Measurements from ENCODE around the gene ZNF280B. TPM values are rescaled to one million over a fixed set of nuclear protein-coding genes. Genes with fewer than 3 reads are reported as not detected.

The ZNF280B gene
- total RNA-seq, 1 experiment from 2014 or later: 3.9 TPM

GRCh38 chr22:22462813-22463567 lies 45.6 kb downstream of the ZNF280B start:
- Histone ChIP-seq H3K27me3 (replicated peaks; ENCODE audit: control insufficient read depth, insufficient read depth, low read length) (no peaks in the 10 kb centered on the region), H3K4me1 (no peaks in the 10 kb centered on the region), H3K36me3 (ENCODE audit: control insufficient read depth, insufficient read depth, low read length) (no peaks in the 10 kb centered on the region), H3K4me3 (ENCODE audit: low read depth, low read length) (no peak overlapping the region), H3K9me3 (peaks cover 30% of the 10 kb centered on the region)
- no peak overlapping the region for H3K27ac Mint-ChIP-seq (ENCODE audit: unreplicated experiment)
- peaks cover 2% of the 10 kb centered on the region for H3K27me3 Mint-ChIP-seq (ENCODE audit: insufficient read depth, unreplicated experiment)
- no peak for DNase-seq
- TF ChIP-seq CTCF (IDR thresholded peaks at IDR 0.05; ENCODE audit: insufficient read depth in 1 of 2, low read depth in 1 of 2, low read length in 1 of 2, severe bottlenecking in 1 of 2, unreplicated experiment in 1 of 2): no peak
- H3K9me3 Mint-ChIP-seq (ENCODE audit: unreplicated experiment): peaks cover 17% of the 10 kb centered on the region
- CTCF ChIA-PET: interaction anchor here (0.8 to 1.5 kb wide), 2 partner anchors 124 to 256 kb away, joined by 3 to 8 read pairs; no protein-coding TSS in a partner anchor
- no TSS peak for BruUV-seq (replicated peaks)
- H3K4me1 Mint-ChIP-seq (ENCODE audit: low read depth, unreplicated experiment): peaks cover 7% of the 10 kb centered on the region
- POLR2A ChIA-PET: no interaction called here
- intact Hi-C loops (cut with micrococcal nuclease; ENCODE audit: unreplicated experiment): loop anchor here (5.0 to 10.0 kb wide), 2 partner anchors 89 to 262 kb away; no protein-coding TSS in a partner anchor
- no peak overlapping the region for H3K4me3 Mint-ChIP-seq (ENCODE audit: unreplicated experiment)
- H3K36me3 Mint-ChIP-seq (ENCODE audit: insufficient read depth, unreplicated experiment): no peaks in the 10 kb centered on the region

DNA sequence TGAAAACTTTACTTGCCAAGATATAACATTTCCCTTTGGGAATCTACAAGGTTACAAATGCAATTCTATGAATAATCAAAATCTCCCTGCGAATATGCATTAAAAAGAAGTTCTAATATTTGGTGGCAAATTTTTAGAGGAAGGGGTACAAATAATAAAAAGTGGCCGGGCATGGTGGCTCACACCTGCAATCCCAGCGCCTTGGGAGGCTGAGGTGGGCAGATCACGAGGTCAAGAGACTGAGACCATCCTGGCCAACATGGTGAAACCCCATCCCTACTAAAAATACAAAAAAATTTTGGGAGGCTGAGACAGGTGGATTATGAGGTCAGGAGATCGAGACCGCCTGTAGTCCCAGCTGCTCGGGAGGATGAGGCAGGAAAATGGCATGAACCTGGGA lies 47.0 kb downstream of the ZNF280B start:
- Mint-ChIP-seq H3K4me1 (ENCODE audit: low read depth, unreplicated experiment) (peaks cover 7% of the 10 kb centered on the region), H3K27me3 (ENCODE audit: insufficient read depth, unreplicated experiment) (peaks cover 2% of the 10 kb centered on the region), H3K4me3 (ENCODE audit: unreplicated experiment) (no peak overlapping the region), H3K9me3 (ENCODE audit: unreplicated experiment) (peaks cover 17% of the 10 kb centered on the region), H3K36me3 (ENCODE audit: insufficient read depth, unreplicated experiment) (no peaks in the 10 kb centered on the region), H3K27ac (ENCODE audit: unreplicated experiment) (no peak overlapping the region)
- H3K36me3 ChIP-seq (ENCODE audit: control insufficient read depth, insufficient read depth, low read length): no peaks in the 10 kb centered on the region
- H3K9me3 ChIP-seq: peaks cover 25% of the 10 kb centered on the region
- H3K27me3 ChIP-seq (replicated peaks; ENCODE audit: control insufficient read depth, insufficient read depth, low read length): no peaks in the 10 kb centered on the region
- CTCF ChIA-PET: no interaction called here
- H3K4me3 ChIP-seq (ENCODE audit: low read depth, low read length): no peak overlapping the region
- BruUV-seq (replicated peaks): no TSS peak
- H3K4me1 ChIP-seq: no peaks in the 10 kb centered on the region
- intact Hi-C loops (cut with micrococcal nuclease; ENCODE audit: unreplicated experiment): loop anchor here (5.0 to 10.0 kb wide), 2 partner anchors 91 to 263 kb away; no protein-coding TSS in a partner anchor
- TF ChIP-seq CTCF (IDR thresholded peaks at IDR 0.05; ENCODE audit: insufficient read depth in 1 of 2, low read depth in 1 of 2, low read length in 1 of 2, severe bottlenecking in 1 of 2, unreplicated experiment in 1 of 2): no peak
- DNase-seq: no peak
- POLR2A ChIA-PET: interaction anchor here (0.6 kb wide), 1 partner anchor 9 kb away, joined by 4 read pairs; no protein-coding TSS in a partner anchor

GRCh38 chr22:22461111-22461510 lies 47.4 kb downstream of the ZNF280B start:
- TF ChIP-seq CTCF (IDR thresholded peaks at IDR 0.05; ENCODE audit: insufficient read depth in 1 of 2, low read depth in 1 of 2, low read length in 1 of 2, severe bottlenecking in 1 of 2, unreplicated experiment in 1 of 2): no peak
- Histone ChIP-seq H3K27me3 (replicated peaks; ENCODE audit: control insufficient read depth, insufficient read depth, low read length) (no peaks in the 10 kb centered on the region), H3K4me1 (no peaks in the 10 kb centered on the region), H3K9me3 (peaks cover 25% of the 10 kb centered on the region), H3K36me3 (ENCODE audit: control insufficient read depth, insufficient read depth, low read length) (no peaks in the 10 kb centered on the region), H3K4me3 (ENCODE audit: low read depth, low read length) (no peak overlapping the region)
- Mint-ChIP-seq H3K9me3 (ENCODE audit: unreplicated experiment) (peaks cover 17% of the 10 kb centered on the region), H3K27ac (ENCODE audit: unreplicated experiment) (no peak overlapping the region), H3K36me3 (ENCODE audit: insufficient read depth, unreplicated experiment) (no peaks in the 10 kb centered on the region), H3K4me3 (ENCODE audit: unreplicated experiment) (no peak overlapping the region), H3K4me1 (ENCODE audit: low read depth, unreplicated experiment) (peaks cover 7% of the 10 kb centered on the region), H3K27me3 (ENCODE audit: insufficient read depth, unreplicated experiment) (peaks cover 2% of the 10 kb centered on the region)
- intact Hi-C loops (cut with micrococcal nuclease; ENCODE audit: unreplicated experiment): loop anchor here (5.0 to 10.0 kb wide), 2 partner anchors 91 to 264 kb away; no protein-coding TSS in a partner anchor
- BruUV-seq (replicated peaks): no TSS peak
- no peak for DNase-seq
- ChIA-PET POLR2A (no interaction called here), CTCF (no interaction called here)

Measured in Caco-2 (cell line).